Epithelial cell of proximal tubule (primary cell): Measurements from ENCODE around the gene ASPRV1. TPM values are rescaled to one million over a fixed set of nuclear protein-coding genes. Genes with fewer than 3 reads are reported as not detected.

Experiments used
- DNase-seq: peaks from one replicate; pipeline ENCODE4 v3.0.0-alpha.2; 2011; ENCODE audit warnings: low read depth
- H3K4me3 ChIP-seq: 2 replicates; pipeline ENCODE4 v1.5.1; 2011; ENCODE audit warnings: low read depth, mild to moderate bottlenecking, low read length
- CTCF ChIP-seq: conservative IDR thresholded peaks from 2 replicates; pipeline ENCODE4 v1.5.1; 2012; ENCODE audit warnings: low read depth, mild to moderate bottlenecking, low read length
- total RNA-seq: library from RNA; depleted of rRNA; stranded (reverse); fragments of >200 nt; gene quantifications from 2 replicates; pipeline ENCODE4 v1.2.3, GENCODE V29; 2015

ASPRV1 gene
- total RNA-seq, 1 donor from 2014 or later = 0.69 TPM

- no peak for TF ChIP-seq CTCF
- DNase-seq = no peak
Measured at GRCh38 chr2:69943000-69943842, 18.2 kb downstream of the ASPRV1 start.

DNA sequence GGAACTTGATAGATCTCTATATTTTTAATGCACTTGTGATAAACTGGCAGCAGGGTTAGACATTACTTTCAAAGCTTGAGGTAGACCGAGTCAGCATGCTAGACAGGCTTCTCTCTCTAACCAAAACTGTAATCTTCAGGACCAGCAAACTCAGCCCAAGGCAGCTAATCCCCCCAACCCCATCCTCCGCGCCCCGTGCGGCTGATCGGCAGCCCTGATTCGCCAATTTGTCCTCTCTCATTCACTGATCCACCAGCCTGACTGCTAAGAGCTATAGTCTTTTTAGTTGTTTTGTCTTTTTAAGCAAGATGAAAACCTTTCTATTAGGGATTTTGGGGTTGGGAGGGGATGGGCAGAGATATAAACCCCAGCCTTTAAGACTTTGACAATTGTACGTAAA lies 20.7 kb downstream of the ASPRV1 start:
- TF ChIP-seq CTCF = no peak
- DNase-seq = no peak
- no peak overlapping the region for H3K4me3 ChIP-seq

More at GRCh38 chr2:69943000-69943842, 18.2 kb downstream of the ASPRV1 start:
- H3K4me3 ChIP-seq = no peak overlapping the region

GRCh38 chr2:69939722-69940121 lies 21.7 kb downstream of the ASPRV1 start:
- DNase-seq = no peak
- no peak overlapping the region for H3K4me3 ChIP-seq
- TF ChIP-seq CTCF = no peak

DNA sequence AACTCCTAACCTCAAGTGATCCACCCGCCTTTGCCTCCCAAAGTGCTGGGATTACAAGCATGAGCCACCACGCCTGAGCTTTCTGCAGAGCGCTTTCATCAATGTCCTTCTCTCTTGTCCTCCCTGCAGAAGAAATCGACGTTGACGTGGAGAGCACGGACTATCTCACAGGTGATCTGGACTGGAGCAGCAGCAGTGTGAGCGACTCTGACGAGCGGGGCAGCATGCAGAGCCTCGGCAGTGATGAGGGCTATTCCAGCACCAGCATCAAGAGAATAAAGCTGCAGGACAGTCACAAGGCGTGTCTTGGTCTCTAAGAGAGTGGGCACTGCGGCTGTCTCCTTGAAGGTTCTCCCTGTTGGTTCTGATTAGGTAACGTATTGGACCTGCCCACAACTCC lies 23.5 kb downstream of the ASPRV1 start:
- H3K4me3 ChIP-seq = no peak overlapping the region
- no peak for DNase-seq
- TF ChIP-seq CTCF = no peak

GRCh38 chr2:69936906-69937305 lies 24.5 kb downstream of the ASPRV1 start:
- no peak for DNase-seq
- TF ChIP-seq CTCF = no peak

DNA sequence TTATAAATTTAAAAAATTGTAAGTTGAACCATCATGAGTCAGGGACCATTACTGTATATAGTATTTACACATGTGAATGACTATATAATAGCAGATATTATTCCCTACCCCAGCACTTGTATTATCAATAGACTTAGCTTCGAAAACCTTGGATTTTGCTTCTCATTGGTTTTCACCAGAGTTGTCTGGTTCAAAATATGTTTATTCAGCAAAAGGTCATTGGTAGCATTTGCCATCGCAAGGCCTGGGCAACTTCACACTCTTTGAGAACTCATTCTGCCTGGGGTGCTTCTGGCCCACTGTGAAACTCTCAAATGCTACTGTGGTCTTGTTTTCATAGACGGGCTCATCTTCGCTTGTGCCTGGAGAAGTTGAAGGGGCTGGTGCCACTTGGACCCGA lies 26.4 kb downstream of the ASPRV1 start:
- H3K4me3 ChIP-seq = no peak overlapping the region
- DNase-seq = no peak
- TF ChIP-seq CTCF = no peak

More at GRCh38 chr2:69936906-69937305, 24.5 kb downstream of the ASPRV1 start:
- no peak overlapping the region for H3K4me3 ChIP-seq

GRCh38 chr2:69934614-69934908 lies 26.9 kb downstream of the ASPRV1 start:
- no peak for TF ChIP-seq CTCF
- H3K4me3 ChIP-seq = no peak overlapping the region
- no peak for DNase-seq
